NCI-H2227 (cell line): ENCODE data around the gene NFIX.

Source experiments
- DNase-seq: peaks from one replicate; lab custom pipeline; 2025; ENCODE audit not compliant: unreplicated experiment; lab: John Stamatoyannopoulos, UW

Gene NFIX

DNA sequence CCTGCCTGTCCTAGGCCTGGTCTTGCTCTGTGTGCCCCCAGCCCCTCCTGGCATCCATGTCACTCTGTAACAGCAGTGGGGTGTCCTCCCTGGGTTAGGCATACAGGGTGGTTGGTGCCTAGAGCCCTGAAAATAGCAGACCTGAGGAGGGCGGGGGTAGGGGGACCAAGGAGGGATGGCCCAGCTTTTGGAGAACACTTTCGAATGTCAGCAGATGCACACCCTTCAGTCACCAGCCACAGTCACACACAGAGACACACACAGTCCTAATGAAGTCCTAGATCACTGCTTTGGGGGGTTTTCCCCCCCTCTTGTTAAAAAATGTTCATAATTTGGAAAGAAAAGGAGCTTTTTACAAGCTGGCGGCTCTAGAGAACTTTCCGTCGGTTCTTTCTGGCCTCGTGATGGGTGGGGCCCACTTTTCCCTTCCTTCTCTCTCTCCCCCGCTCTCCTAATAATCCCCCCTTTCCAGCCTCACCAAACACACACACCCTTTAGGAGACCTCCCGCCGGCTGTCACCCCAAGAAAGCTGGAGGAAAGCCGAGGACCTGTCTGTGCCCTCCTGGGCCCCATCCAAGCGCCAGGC lies 59.4 kb downstream of the NFIX start:
- DNase-seq: no peak

DNA sequence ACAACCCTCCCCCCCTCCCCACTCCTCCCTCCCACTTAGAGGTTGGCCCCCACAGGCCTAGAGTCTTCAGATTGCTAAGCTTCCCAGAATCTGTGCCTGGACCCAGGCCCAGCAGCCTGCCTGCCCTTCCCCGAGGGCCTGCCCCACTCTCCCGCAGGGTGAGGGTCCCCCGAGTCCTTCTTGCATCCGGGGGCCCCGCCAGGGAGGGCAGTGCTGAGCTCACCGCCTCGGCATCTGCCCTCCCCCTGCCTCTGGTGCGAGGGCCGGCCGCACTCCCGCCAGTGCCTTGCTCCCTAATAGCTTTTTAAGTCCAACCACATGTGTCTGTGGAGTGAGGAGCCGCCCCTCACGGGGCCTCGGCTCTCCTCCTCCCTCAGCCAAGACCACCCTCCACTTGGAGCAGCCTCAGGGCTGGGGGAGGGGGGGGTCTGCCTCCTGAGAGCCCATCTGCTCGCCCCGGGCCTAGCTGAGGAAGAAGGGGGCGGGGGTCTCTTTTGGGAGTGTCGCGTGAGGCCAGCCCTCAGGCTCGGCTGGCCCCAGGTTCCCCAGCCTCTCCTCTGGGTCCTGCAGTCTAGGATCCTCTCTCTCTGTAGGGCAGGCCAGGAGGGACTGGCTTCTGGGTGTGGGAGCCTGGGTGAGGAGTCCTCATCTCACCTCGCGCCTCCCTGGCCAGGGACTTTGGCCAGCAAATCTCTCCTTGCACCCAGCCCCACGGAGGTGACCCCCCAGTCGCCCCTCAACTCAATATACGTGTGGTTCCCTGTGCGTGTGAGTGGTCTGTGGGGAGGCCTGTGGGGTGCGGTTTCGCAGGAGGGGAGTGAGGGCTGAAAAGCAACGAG lies 60.2 kb downstream of the NFIX start:
- no peak for DNase-seq

- DNase-seq: no peak
Observed at GRCh38 chr19:13056052-13056660, 60.9 kb downstream of the NFIX start.

GRCh38 chr19:13057147-13057572 lies 61.9 kb downstream of the NFIX start:
- DNase-seq: peak; percentile 29

DNA sequence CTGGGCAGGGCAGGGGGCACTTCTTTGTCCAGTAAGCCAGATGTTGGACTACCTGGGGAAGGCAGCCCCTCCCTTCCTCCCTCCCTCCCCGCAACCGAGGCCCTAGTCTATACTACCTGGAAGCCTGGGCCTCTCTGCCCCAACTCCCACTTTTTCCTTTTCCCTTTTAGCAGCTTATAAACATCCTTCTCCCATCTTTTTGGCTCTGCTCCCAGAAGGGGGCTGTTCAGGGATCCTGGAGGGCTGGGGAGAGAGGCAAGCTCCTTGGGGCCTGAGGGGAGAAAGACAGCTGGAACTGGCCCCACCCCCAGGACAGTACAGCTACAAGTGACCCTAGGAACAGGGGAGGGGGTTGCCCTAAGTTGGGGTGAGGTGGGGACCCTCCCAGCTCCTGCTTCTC lies 62.5 kb downstream of the NFIX start:
- DNase-seq: no peak

GRCh38 chr19:13058951-13059660 lies 63.8 kb downstream of the NFIX start:
- DNase-seq: no peak

GRCh38 chr19:13060233-13060963 lies 65.1 kb downstream of the NFIX start:
- DNase-seq: no peak

DNA sequence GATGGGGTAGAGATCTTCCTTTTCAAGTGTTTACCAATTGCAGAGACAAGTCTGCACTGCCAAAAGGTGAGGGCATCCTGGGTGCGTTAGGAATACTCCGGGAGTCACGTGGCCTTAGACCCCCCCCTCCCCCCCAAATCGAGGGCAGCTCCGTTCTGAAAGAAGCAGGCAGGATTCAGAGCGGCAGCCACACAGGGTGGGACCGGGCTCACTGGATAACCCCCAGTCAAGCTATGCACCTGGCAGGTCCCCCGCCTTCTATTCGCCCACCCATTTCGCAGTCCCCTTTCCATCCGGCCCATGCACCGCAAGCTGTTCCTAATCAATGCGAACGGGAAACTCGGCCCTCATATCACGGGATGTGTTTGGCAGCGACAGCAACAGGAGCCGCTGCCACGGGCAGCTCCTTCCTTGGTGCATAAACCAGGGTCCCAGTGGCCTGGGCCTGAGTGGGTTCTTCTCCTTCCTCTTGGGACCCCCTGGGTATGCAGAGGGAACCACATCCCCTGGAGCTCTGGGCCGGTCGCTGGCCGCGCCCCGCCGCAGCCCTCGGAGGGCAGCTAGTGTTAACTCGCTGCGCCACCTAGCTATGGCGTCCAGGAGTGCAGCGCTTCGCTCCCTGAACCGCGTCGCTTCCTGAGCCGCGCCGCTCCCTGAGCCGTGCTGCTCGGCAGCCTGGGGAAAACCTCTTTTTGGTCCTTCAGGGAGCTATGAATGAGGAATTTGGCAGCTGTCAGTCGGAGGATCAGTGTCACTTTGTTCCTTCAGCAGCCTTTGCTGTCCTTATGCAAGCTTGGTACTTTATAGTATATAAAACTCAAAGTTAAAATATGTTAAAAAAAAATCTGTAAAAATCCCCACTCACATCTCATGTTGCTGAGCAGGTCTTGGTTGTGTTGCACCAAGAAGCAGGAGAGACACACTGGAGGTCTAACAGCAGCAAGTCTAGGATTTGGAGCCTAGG lies 66.0 kb downstream of the NFIX start:
- peak; percentile 84 for DNase-seq

DNA sequence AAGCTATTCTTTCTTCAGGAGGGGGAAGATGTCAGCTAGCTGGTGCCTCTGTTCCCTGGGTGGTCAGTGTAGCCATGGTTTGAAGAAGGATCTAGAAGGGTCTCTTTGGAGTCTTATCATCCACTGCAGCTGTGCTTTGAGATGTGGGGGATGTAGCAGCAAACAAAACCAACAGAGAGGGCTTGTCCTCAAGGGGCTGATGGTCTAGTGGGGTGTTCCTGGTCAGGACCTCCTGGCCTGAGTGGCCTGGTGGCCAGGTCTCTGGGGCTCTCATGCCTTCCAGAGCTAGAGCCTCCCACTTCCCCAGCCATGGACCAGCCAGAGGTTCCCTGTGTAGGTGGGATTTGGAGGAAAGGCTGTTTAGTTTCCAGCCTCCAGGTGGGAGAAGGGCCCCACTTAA lies 67.0 kb downstream of the NFIX start:
- DNase-seq: no peak

DNA sequence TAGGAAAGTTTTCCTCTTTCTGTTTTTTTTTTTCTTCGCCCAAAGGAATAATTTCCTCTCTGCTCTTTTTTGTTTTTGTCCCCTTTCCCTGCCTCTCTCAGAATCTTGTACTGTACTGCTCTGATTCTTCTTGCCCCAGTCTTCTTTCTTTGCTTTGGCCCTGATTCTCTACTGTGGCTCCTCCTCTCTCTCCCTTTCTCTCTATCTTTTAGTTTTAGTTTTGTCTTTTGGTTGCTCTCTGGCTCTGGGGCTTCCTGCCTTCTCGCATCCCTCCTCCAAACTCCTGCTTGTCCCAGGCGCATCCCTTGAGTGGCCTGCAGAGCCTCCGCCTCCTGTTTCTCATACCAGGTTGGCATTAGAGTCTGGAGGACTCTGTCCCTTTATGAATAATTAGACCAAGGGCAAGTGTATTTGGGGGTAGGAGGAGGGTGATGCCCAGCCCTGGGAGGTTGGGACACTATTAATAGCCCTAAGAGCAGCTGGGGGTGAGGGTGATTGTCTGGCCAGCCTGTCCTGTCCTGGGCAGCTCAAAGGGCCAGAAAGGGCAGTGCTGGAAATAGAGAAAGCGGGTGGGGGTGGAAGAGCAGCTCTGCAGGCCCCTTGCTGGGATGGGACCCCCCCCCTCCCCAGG lies 68.3 kb downstream of the NFIX start:
- no peak for DNase-seq

DNA sequence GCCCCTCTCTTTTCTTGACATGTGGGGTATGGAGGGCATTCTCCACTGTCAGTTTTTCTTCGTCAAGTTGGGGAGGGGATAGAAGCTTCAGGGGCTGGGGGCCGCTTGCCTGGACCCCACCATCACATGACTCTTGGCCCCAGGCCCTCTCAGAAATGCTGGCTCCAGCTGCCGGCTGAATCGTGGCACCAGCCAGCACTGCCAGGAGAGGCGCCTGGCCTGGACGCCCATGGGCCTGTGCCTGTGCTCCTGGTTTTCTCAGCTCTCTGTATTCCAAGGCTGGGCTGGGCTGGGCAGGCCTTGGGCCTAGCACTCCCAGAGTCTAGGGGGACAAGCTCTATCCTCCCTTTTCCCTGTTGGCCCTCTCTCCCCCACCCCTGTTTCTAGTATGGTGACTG lies 68.8 kb downstream of the NFIX start:
- DNase-seq: no peak

DNA sequence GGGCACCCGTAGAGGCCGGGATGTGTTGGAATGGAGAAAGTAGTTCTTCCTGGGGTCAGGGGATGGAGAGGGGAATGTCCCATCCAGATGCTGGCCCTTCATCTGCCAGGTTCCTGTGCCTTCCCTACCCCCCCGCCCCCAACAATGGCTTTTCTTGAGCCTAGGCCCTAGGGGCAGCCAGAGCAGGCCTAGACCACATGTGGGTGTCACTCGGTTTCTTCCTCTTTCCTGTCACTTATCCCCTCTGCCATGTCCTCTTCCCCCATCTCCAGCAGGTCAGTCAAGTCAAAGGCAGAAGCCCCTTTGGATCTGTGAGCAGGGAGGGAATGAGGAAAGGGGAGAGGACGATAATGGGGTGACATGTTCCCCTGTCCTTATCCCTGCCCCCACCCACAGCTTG lies 71.0 kb downstream of the NFIX start:
- DNase-seq: no peak

- no peak for DNase-seq
Observed at GRCh38 chr19:13066933-13067807, 71.9 kb downstream of the NFIX start.

GRCh38 chr19:13068085-13068846 lies 73.0 kb downstream of the NFIX start:
- no peak for DNase-seq

DNA sequence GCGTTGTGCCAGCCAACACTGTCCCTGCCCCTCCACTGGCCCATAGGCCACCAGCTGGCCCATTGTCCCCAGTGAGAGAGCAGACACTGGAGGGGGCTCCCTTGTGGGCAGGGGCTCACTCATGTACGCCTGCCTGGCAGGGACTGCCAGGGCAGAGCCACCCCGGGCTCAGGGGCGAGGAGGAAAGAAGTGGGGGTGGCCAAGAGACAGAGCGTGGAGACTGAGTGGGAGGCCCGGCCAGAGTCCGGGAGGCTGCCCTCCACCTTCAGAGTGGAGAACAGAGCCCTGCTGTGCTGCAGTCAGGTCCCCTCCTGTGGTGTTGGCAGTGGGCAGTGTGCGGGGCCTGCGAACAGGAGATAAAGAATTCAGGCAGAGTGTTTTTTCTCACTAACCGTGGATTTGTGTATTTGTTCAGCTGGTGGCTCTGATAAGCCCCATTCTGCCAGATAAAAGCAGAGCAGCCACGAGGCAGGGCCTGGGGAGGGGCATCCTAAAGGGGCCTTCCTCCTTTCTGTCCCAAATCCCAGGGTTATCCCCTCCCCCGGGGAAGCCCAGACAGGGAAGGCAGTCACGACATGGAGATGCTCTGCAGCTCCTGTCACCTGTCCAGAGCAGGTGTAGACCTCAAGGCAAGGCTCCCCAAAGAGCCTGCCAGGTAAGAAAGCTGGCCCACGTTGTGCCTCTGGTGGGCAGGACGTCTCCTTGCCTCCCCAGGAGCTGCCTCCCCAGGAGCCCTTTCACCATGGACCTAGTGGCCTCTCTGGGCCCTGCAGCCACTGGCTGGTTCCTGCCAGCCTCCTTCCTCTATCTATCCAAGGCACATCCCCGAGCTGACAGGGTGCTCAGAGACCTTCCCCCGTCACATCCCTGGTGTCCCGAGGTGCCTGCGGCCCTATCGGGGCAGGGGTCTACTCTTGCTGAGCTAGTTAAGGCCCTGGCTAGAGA lies 74.4 kb downstream of the NFIX start:
- DNase-seq: no peak

GRCh38 chr19:13070425-13071140 lies 75.3 kb downstream of the NFIX start:
- no peak for DNase-seq
